Keratinocyte (primary cell): ENCODE data around the gene DSTN. TPM values are rescaled to one million over a fixed set of nuclear protein-coding genes. Genes with fewer than 3 reads are reported as not detected.

Source experiments
- DNase-seq: peaks from one replicate; pipeline ENCODE4 v3.0.0-alpha.2; 2011; ENCODE audit warnings: low read depth, missing footprints, low spot score
- FAIRE-seq: peaks from 2 replicates; lab custom pipeline; 2011; peaks lifted over from hg19 to GRCh38; lab: Jason Lieb, UNC
- H2AFZ ChIP-seq: 2 replicates; pipeline ENCODE4 v1.6.0; 2012; ENCODE audit warnings: low read length, control low read depth, inconsistent platforms; ENCODE audit not compliant: control insufficient read depth
- H3K27ac ChIP-seq: 2 replicates; pipeline ENCODE4 v1.5.1; 2011; ENCODE audit warnings: low read length; ENCODE audit not compliant: control insufficient read depth, insufficient read depth
- H3K27me3 ChIP-seq: 3 replicates; pipeline ENCODE4 v1.6.0; 2011; ENCODE audit warnings: low read length; ENCODE audit not compliant: control insufficient read depth, insufficient read depth; ENCODE audit errors: extremely low read depth
- H3K36me3 ChIP-seq, 2 experiments: 2 replicates in 1 of 2; 3 replicates in 1 of 2; pipeline ENCODE4 v1.5.1; 2011; ENCODE audit warnings: low read length in 2 of 2, mild to moderate bottlenecking in 1 of 2; ENCODE audit not compliant: control insufficient read depth in 2 of 2, insufficient read depth in 2 of 2; ENCODE audit errors: extremely low read depth in 1 of 2
- H3K4me1 ChIP-seq: 3 replicates; pipeline ENCODE4 v1.5.1; 2011; ENCODE audit warnings: low read length; ENCODE audit not compliant: control insufficient read depth, insufficient read depth; ENCODE audit errors: extremely low read depth
- H3K4me2 ChIP-seq: 3 replicates; pipeline ENCODE4 v1.6.0; 2011; ENCODE audit warnings: low read depth, low read length; ENCODE audit not compliant: control insufficient read depth, insufficient read depth; ENCODE audit errors: extremely low read depth
- H3K4me3 ChIP-seq, 3 experiments: fragments of 200-600 bp in 1 of 3; sonication (generic) in 1 of 3; 2 replicates in 2 of 3; 3 replicates in 1 of 3; pipeline ENCODE4 v1.5.1; 2011 to 2016; ENCODE audit warnings: low read length in 3 of 3, mild to moderate bottlenecking in 3 of 3, control low read depth in 2 of 3, inconsistent platforms in 1 of 3, low read depth in 1 of 3, mixed read lengths in 1 of 3, mixed run types in 1 of 3, moderate library complexity in 1 of 3; ENCODE audit not compliant: control insufficient read depth in 2 of 3, insufficient read depth in 2 of 3; ENCODE audit errors: extremely low read depth in 1 of 3
- H3K79me2 ChIP-seq: 2 replicates; pipeline ENCODE4 v1.6.0; 2012; ENCODE audit warnings: low read length; ENCODE audit not compliant: control insufficient read depth, insufficient read depth
- H3K9ac ChIP-seq: 3 replicates; pipeline ENCODE4 v1.6.0; 2011; ENCODE audit warnings: low read length; ENCODE audit not compliant: control insufficient read depth, insufficient read depth; ENCODE audit errors: extremely low read depth
- H3K9me1 ChIP-seq: 3 replicates; pipeline ENCODE4 v1.6.0; 2011; ENCODE audit warnings: low read length; ENCODE audit not compliant: control insufficient read depth, insufficient read depth; ENCODE audit errors: extremely low read depth
- H3K9me3 ChIP-seq: 2 replicates; pipeline ENCODE4 v1.5.1; 2012; ENCODE audit warnings: low read depth, low read length; ENCODE audit not compliant: control insufficient read depth
- H4K20me1 ChIP-seq: 3 replicates; pipeline ENCODE4 v1.6.0; 2011; ENCODE audit warnings: low read length; ENCODE audit not compliant: control insufficient read depth, insufficient read depth; ENCODE audit errors: extremely low read depth
- CTCF ChIP-seq, 3 experiments: IDR thresholded peaks in 1 of 3; conservative IDR thresholded peaks in 1 of 3; optimal IDR thresholded peaks in 1 of 3; 2 replicates in 2 of 3; 3 replicates in 1 of 3; pipeline versions ENCODE3 to v1.5.1; 2011; ENCODE audit warnings: low read length in 3 of 3, mild to moderate bottlenecking in 3 of 3, moderate library complexity in 2 of 3, control low read depth in 1 of 3, inconsistent platforms in 1 of 3; ENCODE audit not compliant: insufficient read depth in 2 of 3; ENCODE audit errors: extremely low read depth in 1 of 3
- EZH2 ChIP-seq: IDR thresholded peaks from one replicate; pipeline ENCODE4 v1.6.1; 2012; ENCODE audit warnings: inconsistent platforms, mild to moderate bottlenecking, low read length, moderate library complexity
- dilution Hi-C: fragments of 300-500 bp; cut with MboI; formaldehyde crosslinking; loops from one replicate; pipeline ENCODE4 v1.7.0; 2020; ENCODE audit warnings: low sequenced_read_pairs; ENCODE audit not compliant: extremely low pct_ligation_motif_present
- polyA plus RNA-seq, 5 experiments: library from polyadenylated mRNA; depleted of rRNA in 3 of 5; stranded (reverse) in 3 of 5; stranded (forward) in 1 of 5; unstranded in 1 of 5; fragments of >200 nt; gene quantifications; 1 replicate in 1 of 5; 2 replicates in 3 of 5; 3 replicates in 1 of 5; pipeline versions ENCODE4 v1.2.1 to v1.2.3, GENCODE V29; 2011 to 2012; ENCODE audit warnings: missing spikeins in 2 of 5, low read depth in 1 of 5, low replicate concordance in 1 of 5

DSTN gene
- polyA plus RNA-seq, 1 donor (not counting 4 experiments of a cell fraction or from before 2014, with no cell fraction given): 288 TPM

DNA sequence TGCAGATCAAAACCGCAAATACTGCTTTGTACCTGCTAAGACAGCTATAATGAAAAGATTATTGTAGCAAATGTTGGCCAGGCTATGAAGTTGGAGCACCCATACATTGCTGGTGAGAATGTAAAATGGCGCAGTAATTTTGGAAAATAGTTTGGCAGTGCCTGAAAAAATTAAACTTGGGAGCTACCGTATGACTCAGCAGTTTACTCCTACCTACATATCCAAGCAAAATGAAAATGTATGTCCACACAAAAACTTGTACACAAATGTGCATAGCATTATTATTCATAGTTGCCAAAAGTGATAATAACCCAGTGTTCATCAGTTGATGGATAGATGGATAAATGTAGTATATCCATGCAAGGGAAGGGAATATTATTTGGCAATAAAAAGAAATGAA lies 13.3 kb downstream of the DSTN start:
- dilution Hi-C loops: no loop called here
- FAIRE-seq: no peak
- Histone ChIP-seq H3K27ac (no peak overlapping the region), H3K4me2 (peak overlapping the region; percentile 14), H3K9me3 (no peaks in the 10 kb centered on the region), H3K27me3 (no peaks in the 10 kb centered on the region), H3K9me1 (no peaks in the 10 kb centered on the region), H3K79me2 (peaks cover 98% of the 10 kb centered on the region), H3K36me3 (peaks cover 0 to 2% of the 10 kb centered on the region in 2 experiments), H4K20me1 (peaks cover 13% of the 10 kb centered on the region), H3K9ac (no peak overlapping the region), H3K4me3 (no peak overlapping the region), H2AFZ (no peak overlapping the region), H3K4me1 (peaks cover 25% of the 10 kb centered on the region)
- no peak for DNase-seq
- TF ChIP-seq CTCF (optimal IDR thresholded peaks at IDR 0.05 in 1 of 3, IDR thresholded peaks at IDR 0.05 in 1 of 3, conservative IDR thresholded peaks at IDR 0.05 in 1 of 3; ENCODE audit: extremely low read depth in 1 of 3, insufficient read depth in 2 of 3, low read length in 3 of 3): no peak
- no peak for TF ChIP-seq EZH2

DNA sequence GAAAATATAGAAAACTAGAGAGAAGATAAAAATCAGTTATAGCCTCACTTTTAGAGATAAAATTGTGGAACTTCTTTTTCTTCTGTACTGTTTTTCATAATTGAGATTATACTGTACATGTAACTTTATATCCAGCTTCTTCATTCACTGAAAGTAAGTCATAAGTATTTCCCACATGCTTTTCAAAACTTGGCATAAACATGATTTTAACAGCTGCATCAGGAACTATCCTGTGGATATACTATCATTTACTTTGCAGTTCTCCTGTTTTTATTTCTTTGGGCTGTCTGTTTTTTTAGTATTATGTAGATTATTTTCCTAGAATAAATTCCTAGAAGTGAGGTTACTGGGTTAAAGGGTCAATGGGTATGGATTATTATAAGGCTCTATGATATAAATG lies 14.8 kb downstream of the DSTN start:
- Histone ChIP-seq H3K36me3 (peaks cover 0 to 3% of the 10 kb centered on the region in 2 experiments), H4K20me1 (peaks cover 12% of the 10 kb centered on the region), H3K9ac (no peak overlapping the region), H3K4me2 (no peak overlapping the region), H3K9me3 (no peaks in the 10 kb centered on the region), H3K9me1 (no peaks in the 10 kb centered on the region), H3K4me3 (no peak overlapping the region), H3K4me1 (peaks cover 17% of the 10 kb centered on the region), H3K79me2 (peaks cover 97% of the 10 kb centered on the region), H3K27ac (no peak overlapping the region), H3K27me3 (no peaks in the 10 kb centered on the region), H2AFZ (no peak overlapping the region)
- DNase-seq (no peak), FAIRE-seq (no peak)
- dilution Hi-C loops: no loop called here
- TF ChIP-seq EZH2 (no peak), CTCF (optimal IDR thresholded peaks at IDR 0.05 in 1 of 3, IDR thresholded peaks at IDR 0.05 in 1 of 3, conservative IDR thresholded peaks at IDR 0.05 in 1 of 3; ENCODE audit: extremely low read depth in 1 of 3, insufficient read depth in 2 of 3, low read length in 3 of 3) (no peak)
